MM.1S (cell line): ENCODE data around the gene ADNP.

Experiments
- DNase-seq: peaks from one replicate; pipeline ENCODE4 v3.0.0-alpha.2; 2015
- H2AFZ ChIP-seq: fragments of 300-600 bp; sonication (generic); 2 replicates; pipeline ENCODE4 v1.6.0; 2016; ENCODE audit warnings: antibody characterized with exemption, low read length
- H3F3A ChIP-seq: fragments of 300-600 bp; sonication (generic); 2 replicates; pipeline ENCODE4 v1.6.1; 2016; ENCODE audit warnings: mild to moderate bottlenecking, antibody characterized with exemption, low read length, moderate library complexity, mixed read lengths; ENCODE audit not compliant: insufficient read depth
- H3K27ac ChIP-seq: fragments of 300-600 bp; sonication (generic); 2 replicates; pipeline ENCODE4 v1.5.1; 2016; ENCODE audit warnings: mild to moderate bottlenecking, low read length
- H3K27me3 ChIP-seq: fragments of 300-600 bp; sonication (generic); replicated peaks from 2 replicates; pipeline ENCODE4 v1.6.0; 2016; ENCODE audit warnings: low read length; ENCODE audit not compliant: insufficient read depth
- H3K36me3 ChIP-seq: fragments of 300-600 bp; sonication (generic); replicated peaks from 2 replicates; pipeline ENCODE4 v1.6.1; 2016; ENCODE audit warnings: mild to moderate bottlenecking, low read length, mixed read lengths; ENCODE audit not compliant: insufficient read depth
- H3K4me1 ChIP-seq: fragments of 300-600 bp; sonication (generic); 2 replicates; pipeline ENCODE4 v1.6.1; 2016; ENCODE audit warnings: low read length, mixed read lengths
- H3K4me2 ChIP-seq: fragments of 300-600 bp; sonication (generic); 2 replicates; pipeline ENCODE4 v1.6.0; 2016; ENCODE audit warnings: low read depth, low read length
- H3K4me3 ChIP-seq: fragments of 300-600 bp; sonication (generic); 2 replicates; pipeline ENCODE4 v1.5.1; 2016; ENCODE audit warnings: low read length, mixed read lengths
- H3K79me2 ChIP-seq: fragments of 300-600 bp; sonication (generic); 2 replicates; pipeline ENCODE4 v1.6.1; 2016; ENCODE audit warnings: mixed run types, low read length, mixed read lengths
- H3K9ac ChIP-seq: fragments of 300-600 bp; sonication (generic); 2 replicates; pipeline ENCODE4 v1.6.1; 2016; ENCODE audit warnings: low read length, mixed read lengths
- H3K9me2 ChIP-seq: fragments of 300-600 bp; sonication (generic); replicated peaks from 2 replicates; pipeline ENCODE4 v1.6.1; 2016; ENCODE audit warnings: mild to moderate bottlenecking, low read length, mixed read lengths; ENCODE audit not compliant: insufficient read depth
- H3K9me3 ChIP-seq: fragments of 300-600 bp; sonication (generic); replicated peaks from 2 replicates; pipeline ENCODE4 v1.6.1; 2016; ENCODE audit warnings: mild to moderate bottlenecking, low read length, mixed read lengths; ENCODE audit not compliant: insufficient read depth
- H4K20me1 ChIP-seq: fragments of 300-600 bp; sonication (generic); 2 replicates; pipeline ENCODE4 v1.6.1; 2016; ENCODE audit warnings: mild to moderate bottlenecking, low read length, moderate library complexity, mixed read lengths; ENCODE audit not compliant: insufficient read depth
- EZH2 ChIP-seq: fragments of 300-600 bp; sonication (generic); optimal IDR thresholded peaks from 2 replicates; pipeline ENCODE3; 2017; ENCODE audit warnings: low read depth, mild to moderate bottlenecking, antibody characterized with exemption, low read length, mixed read lengths
- EZH2phosphoT487 ChIP-seq: fragments of 300-600 bp; sonication (generic); IDR thresholded peaks from 2 replicates; pipeline ENCODE4 v1.6.1; 2018; ENCODE audit warnings: antibody characterized with exemption, low read length
- TF ChIP-seq, protein P1 (sequence below): fragments of 300-600 bp; sonication (generic); IDR thresholded peaks from 2 replicates; pipeline ENCODE4 v1.5.1; 2016; ENCODE audit warnings: antibody characterized with exemption, low read length, mixed read lengths

Gene ADNP

DNA sequence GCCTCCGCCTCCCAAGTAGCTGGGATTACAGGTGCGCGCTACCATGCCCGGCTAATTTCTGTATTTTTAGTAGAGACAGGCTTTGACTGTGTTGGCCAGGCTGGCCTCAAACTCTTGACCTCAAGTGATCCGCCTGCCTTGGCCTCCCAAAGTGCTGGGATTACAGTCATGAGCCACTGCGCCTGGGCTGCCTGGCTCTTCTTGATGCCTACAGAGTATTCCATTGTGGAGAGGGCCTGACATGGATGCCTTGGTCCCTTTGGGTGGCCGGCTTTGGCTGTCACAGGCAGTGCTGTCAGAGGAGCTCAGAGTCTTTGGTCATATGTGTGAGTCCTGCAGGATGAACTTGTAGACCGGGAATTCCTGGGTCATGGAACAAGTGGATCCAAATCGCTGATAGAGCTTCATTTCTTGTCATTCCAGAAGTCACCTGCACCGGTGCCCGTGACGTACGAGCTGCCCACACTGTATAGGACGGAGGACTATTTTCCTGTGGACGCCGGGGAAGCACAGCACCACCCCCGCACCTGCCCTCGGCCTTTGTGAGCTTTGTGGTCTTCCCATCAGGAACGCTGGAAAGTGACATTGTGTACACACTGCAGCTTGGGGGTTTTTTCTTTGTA is 55.1 kb downstream of the ADNP start:
- Histone ChIP-seq H3K27me3 (no peaks in the 10 kb centered on the region), H3K79me2 (no peaks in the 10 kb centered on the region), H3K9me3 (no peaks in the 10 kb centered on the region), H3K9me2 (no peaks in the 10 kb centered on the region), H3K4me3 (no peak overlapping the region), H3K4me1 (no peaks in the 10 kb centered on the region), H3K27ac (no peak overlapping the region), H2AFZ (no peak overlapping the region), H4K20me1 (no peaks in the 10 kb centered on the region), H3K4me2 (no peak overlapping the region), H3K36me3 (no peaks in the 10 kb centered on the region), H3F3A (no peaks in the 10 kb centered on the region), H3K9ac (no peak overlapping the region)
- TF ChIP-seq, protein P1, sequence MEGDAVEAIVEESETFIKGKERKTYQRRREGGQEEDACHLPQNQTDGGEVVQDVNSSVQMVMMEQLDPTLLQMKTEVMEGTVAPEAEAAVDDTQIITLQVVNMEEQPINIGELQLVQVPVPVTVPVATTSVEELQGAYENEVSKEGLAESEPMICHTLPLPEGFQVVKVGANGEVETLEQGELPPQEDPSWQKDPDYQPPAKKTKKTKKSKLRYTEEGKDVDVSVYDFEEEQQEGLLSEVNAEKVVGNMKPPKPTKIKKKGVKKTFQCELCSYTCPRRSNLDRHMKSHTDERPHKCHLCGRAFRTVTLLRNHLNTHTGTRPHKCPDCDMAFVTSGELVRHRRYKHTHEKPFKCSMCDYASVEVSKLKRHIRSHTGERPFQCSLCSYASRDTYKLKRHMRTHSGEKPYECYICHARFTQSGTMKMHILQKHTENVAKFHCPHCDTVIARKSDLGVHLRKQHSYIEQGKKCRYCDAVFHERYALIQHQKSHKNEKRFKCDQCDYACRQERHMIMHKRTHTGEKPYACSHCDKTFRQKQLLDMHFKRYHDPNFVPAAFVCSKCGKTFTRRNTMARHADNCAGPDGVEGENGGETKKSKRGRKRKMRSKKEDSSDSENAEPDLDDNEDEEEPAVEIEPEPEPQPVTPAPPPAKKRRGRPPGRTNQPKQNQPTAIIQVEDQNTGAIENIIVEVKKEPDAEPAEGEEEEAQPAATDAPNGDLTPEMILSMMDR = no peak
- TF ChIP-seq EZH2phosphoT487 (no peak), EZH2 (no peak)
- DNase-seq = no peak

DNA sequence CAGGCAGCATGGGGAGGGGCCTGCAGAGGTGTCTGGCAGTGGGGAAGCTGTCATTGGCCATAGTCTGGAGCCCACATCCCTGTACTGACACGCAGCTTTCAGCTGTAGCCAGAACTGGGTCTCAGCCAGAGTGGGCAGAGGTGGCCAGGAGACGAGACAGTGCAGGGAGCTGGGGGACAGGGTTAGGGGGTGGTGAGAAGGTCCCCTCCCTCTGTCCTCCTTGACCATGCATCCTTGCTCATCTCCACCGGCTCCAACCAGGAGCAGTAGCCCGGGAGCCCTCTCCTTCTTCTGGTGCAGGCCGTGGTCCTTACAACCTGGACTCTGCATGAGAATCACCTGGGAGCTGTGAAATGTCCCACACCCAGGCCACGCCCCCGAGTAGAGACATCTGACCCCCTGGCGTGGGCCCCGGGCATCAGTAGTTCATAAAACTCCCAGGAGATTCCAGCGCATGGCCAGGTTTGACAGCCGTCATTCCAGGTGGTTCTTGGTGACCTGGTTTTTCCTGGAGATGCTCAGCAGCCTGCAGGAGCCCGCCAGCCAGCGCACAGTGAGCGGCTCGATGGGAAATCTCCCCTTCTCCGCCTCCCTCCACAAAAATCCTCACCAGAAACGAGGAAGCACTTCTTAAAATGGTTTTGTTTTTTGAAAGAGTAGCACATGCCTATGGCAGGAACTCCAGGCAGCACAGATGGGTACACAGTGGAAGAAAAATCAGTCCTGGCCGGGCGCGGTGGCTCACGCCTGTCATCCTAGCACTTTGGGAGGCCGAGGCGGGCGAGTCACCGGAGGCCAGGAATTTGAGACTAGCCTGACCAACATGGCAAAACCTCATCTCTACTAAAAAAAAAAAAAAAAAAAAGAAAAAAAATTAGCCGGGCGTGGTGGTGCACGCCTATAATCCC is 56.2 kb downstream of the ADNP start:
- Histone ChIP-seq H3K4me3 (no peak overlapping the region), H3K27ac (no peak overlapping the region), H3K9me3 (no peaks in the 10 kb centered on the region), H3F3A (no peaks in the 10 kb centered on the region), H4K20me1 (no peaks in the 10 kb centered on the region), H3K9me2 (no peaks in the 10 kb centered on the region), H3K36me3 (no peaks in the 10 kb centered on the region), H3K9ac (no peak overlapping the region), H3K79me2 (no peaks in the 10 kb centered on the region), H3K4me1 (no peaks in the 10 kb centered on the region), H2AFZ (no peak overlapping the region), H3K27me3 (no peaks in the 10 kb centered on the region), H3K4me2 (no peak overlapping the region)
- no peak for DNase-seq
- TF ChIP-seq EZH2phosphoT487 = no peak
- TF ChIP-seq, protein P1 = no peak
- TF ChIP-seq EZH2 = no peak

DNA sequence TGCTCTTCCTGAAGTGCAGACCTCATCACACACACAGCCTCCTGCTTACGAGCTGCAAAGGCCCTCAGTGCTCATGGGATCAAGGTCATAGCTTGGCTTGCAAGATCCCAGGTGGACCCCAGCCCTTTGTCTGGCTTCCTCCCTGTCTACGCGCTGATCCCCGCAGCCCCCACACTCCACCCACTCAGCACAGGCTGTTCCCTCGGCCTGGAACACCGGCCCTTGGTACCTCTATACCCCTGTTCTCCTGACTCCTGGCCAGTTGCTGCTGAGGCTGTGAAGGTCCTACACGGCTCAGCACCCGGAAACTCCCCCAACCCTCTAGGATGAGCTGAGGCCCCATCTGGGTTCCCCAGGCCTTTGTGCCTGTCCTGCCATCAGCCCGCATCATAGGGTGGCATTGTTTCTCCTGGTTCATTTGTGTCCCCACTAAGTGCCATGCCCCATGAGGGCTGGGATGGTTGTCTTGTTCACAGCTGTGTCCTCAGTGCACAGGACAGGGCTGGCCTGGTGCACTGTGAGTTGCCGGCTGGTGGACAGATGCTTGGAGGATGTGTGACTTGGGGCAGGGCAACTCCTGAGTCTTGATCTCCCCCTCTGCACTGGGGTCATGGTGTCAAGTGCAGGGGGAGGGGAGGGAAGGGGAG is 57.0 kb downstream of the ADNP start:
- no peak overlapping the region for H3K27ac ChIP-seq
- H3K4me3 ChIP-seq = no peak overlapping the region
- TF ChIP-seq EZH2 (no peak), EZH2phosphoT487 (no peak)
- TF ChIP-seq, protein P1 = no peak
- no peaks in the 10 kb centered on the region for H3K4me1 ChIP-seq
- DNase-seq = no peak
- H3K36me3 ChIP-seq = no peaks in the 10 kb centered on the region
- no peaks in the 10 kb centered on the region for H3F3A ChIP-seq
- no peak overlapping the region for H3K9ac ChIP-seq
- no peak overlapping the region for H2AFZ ChIP-seq
- H3K9me3 ChIP-seq = no peaks in the 10 kb centered on the region
- no peak overlapping the region for H3K4me2 ChIP-seq
- no peaks in the 10 kb centered on the region for H4K20me1 ChIP-seq
- H3K9me2 ChIP-seq = no peaks in the 10 kb centered on the region
- no peaks in the 10 kb centered on the region for H3K79me2 ChIP-seq
- no peaks in the 10 kb centered on the region for H3K27me3 ChIP-seq
